ENCODE results near the gene NOL4L.

The NOL4L gene

DNA sequence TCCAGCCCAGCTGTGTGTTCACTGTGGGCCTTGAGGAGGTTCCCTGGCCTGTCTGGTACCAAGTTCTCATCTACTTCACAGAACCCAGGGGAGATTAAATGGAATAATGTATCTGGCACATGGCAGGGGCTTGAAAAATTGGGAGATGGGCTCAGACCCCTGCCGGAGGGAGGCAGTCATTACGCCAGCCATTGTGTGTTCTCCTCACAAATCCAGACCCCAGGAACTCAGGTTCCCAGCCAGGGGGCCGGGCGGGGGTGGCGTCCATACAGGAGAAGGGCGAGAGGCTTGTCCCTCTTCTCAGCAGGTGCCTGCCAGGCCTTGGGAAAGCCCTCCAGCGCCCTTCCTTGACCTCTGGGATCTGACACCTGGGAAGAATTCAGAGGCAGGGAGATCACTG lies 8.1 kb downstream of the NOL4L start:
- FAIRE-seq, result no peak
- DNase-seq (ENCODE audit: low spot score), result no peak

DNA sequence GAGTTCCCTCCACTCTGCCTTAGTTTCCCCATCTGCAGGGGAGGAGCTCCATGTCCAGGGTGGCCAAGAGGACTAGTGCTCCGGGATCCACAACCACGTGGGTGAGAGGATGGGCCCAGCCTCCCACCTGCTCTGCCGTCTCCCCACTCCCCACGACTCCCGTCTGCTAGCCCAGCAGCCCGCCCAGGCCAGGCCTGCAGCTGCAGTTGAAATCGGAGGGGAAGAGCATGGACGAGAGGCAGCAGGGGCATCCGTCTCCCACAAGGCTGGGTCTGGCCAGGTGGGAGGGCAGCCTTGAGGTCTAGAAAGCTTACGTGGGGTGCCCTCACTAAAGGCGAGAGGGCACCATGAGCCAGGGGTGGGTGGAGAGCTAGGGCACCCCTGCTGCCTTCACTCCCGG lies 8.6 kb downstream of the NOL4L start:
- DNase-seq (ENCODE audit: low spot score) (no peak), FAIRE-seq (no peak)

DNA sequence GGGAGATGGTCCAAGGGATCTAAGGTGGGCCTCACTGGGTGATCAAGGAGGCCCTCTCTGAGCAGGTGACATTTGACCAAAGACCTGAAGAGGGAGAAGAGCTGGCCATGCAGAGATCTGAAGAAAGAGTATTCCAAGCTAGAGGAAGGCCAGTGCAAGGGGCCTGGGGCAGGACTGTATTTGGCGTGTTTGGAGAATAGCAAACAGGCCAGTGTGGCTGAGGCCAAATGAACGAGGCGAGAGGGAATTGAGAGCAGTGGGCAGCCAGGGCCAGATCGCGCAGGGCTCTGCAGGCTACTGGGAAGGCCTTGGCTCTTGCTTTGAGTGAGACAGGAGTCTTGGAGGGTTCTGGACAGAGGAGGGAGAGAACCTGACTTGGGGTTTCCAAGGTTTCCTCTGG lies 9.3 kb downstream of the NOL4L start:
- DNase-seq (ENCODE audit: low spot score) (no peak), FAIRE-seq (no peak)

DNA sequence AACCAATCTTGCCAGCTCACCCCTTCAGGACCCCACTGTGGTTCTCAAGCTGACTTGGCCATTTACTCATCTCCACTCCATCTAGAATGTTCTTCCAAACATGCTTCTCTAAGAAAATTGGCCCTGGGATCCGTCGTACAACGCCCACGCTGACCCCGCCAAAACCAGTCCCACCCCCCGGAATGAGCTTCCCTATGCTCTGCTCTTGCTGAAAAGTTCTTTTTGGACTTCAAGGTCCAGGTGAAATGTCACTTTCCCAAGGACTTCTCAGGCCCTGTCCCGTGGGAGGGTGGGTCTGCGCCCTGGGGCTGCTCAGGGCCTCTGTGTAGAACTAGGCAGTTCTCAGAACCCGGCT lies 9.9 kb downstream of the NOL4L start:
- no peak for FAIRE-seq
- no peak for DNase-seq (ENCODE audit: low spot score)

- FAIRE-seq (peak; percentile 27), DNase-seq (ENCODE audit: low spot score) (peak; percentile 92)
These were observed 10.6 kb downstream of the NOL4L start for GRCh38 chr20:32574296-32575226.

DNA sequence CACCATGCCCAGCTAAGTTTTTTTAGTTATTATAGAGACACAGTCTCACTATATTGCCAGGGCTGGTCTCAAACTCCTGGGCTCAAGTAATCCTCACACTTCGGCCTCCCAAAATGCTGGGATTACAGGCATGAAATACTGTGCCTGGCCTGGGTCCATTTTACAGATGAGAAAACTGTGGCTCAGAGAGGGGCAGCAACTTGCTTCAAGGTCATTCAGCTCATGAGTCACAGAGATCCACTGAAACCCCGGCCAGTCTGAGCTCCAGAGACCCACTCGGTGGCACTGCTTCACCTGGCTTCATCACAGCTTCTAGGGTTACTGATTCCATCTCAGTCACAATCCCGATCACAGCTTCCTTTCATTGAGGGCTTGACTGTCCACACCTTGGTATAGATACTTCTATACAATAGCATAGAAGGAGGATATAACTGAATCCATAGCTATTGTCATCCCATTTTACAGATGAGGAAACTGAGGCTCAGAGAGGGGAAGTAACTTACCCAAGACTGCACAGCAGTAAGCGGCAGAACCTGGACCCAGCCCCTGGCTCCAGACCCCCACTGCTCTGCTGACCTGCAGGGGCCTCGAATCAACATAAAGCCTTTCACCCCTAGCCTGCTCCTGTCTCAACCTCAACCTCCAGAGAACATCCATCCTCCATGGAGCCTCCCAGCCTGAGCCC lies 11.8 kb downstream of the NOL4L start:
- DNase-seq (ENCODE audit: low spot score) (no peak), FAIRE-seq (no peak)

- DNase-seq (ENCODE audit: low spot score), result no peak
- FAIRE-seq, result no peak
These were observed 12.7 kb downstream of the NOL4L start for GRCh38 chr20:32572271-32572968.

GRCh38 chr20:32571566-32571965 lies 13.6 kb downstream of the NOL4L start:
- FAIRE-seq (no peak), DNase-seq (ENCODE audit: low spot score) (no peak)

DNA sequence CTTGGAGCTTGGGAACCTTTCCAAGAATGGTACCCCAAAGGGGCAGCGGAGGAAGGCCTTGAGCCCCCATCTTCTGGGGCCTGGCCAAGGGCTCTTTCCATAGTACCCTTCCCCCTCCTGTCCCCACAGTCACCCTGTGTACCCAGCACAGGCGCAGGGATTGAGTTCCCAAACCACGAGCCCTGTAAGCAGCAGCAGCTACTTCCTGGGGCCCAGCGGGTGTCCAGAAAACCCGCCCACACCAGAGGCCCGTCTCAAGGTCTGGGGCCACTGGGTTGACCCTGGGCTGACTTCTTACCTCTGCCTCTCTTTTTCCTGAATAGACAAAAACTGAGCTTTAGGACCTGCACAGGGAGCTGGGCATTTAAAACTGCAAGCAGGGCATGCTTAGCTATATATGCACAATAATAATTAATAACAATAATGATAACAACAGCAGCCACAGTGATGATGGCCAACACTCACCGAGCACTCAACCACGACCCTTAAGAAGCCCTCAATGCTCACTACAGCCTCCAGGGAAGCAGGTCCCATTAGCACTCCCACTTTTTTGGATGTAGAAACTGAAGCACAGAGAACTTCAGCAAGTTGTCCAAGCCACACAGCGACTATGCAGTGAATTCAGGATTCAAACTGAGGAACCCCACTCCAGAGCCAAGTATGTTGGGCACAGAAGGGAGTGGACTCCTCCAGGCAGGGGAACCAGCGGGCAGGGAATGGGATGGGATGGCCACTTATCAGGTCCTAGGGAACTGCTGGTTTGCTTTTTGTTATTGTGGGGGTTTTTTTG lies 14.5 kb downstream of the NOL4L start:
- FAIRE-seq (no peak), DNase-seq (ENCODE audit: low spot score) (no peak)

DNA sequence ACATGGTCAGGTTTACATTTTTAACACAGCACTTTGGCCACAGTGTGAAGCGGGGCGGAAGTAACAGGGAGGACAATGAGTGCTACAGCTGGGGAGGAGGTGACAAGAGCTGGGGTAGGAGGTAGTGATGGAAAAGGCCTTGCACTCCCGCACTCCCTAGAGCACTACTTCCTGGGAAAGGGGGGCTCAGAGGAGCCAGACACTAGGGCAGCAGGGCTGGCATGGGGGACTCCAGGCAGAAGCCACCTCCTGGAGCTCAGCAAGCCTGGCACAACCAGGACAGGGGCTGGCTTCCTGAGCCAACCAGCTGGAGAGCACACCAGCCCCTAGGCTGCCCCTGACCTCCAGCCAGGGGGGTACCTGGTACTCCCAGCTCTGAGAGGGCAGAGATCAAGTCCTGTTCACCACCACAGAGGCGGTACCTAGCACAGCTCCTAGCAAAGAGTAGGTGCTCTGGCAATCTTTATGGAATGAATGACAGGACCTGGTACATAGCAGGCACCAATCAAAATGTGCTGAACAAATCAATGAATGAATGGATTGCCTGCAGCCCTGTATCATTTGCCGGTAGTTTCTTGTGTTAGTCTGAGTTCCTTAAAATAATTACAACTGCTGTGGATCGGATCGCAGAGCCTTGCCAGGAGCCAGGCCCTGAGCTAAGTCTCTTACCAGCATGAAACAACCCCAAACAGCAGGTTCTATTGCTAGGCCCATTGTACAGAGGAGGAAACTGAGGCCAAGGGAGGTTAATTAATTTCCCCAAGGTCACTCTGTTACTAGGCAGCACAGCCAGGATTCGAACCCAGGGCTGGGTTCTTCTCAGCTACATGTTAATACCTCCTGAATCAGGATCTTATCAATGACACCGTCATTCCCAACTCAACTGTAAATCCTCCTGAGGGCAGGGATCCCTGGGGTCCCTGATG lies 15.5 kb downstream of the NOL4L start:
- FAIRE-seq (no peak), DNase-seq (ENCODE audit: low spot score) (no peak)

GRCh38 chr20:32569018-32569379 lies 16.1 kb downstream of the NOL4L start:
- no peak for FAIRE-seq
- no peak for DNase-seq (ENCODE audit: low spot score)

GRCh38 chr20:32567384-32568178 lies 17.6 kb downstream of the NOL4L start:
- DNase-seq (ENCODE audit: low spot score), result no peak
- peak; percentile 96 for FAIRE-seq

DNA sequence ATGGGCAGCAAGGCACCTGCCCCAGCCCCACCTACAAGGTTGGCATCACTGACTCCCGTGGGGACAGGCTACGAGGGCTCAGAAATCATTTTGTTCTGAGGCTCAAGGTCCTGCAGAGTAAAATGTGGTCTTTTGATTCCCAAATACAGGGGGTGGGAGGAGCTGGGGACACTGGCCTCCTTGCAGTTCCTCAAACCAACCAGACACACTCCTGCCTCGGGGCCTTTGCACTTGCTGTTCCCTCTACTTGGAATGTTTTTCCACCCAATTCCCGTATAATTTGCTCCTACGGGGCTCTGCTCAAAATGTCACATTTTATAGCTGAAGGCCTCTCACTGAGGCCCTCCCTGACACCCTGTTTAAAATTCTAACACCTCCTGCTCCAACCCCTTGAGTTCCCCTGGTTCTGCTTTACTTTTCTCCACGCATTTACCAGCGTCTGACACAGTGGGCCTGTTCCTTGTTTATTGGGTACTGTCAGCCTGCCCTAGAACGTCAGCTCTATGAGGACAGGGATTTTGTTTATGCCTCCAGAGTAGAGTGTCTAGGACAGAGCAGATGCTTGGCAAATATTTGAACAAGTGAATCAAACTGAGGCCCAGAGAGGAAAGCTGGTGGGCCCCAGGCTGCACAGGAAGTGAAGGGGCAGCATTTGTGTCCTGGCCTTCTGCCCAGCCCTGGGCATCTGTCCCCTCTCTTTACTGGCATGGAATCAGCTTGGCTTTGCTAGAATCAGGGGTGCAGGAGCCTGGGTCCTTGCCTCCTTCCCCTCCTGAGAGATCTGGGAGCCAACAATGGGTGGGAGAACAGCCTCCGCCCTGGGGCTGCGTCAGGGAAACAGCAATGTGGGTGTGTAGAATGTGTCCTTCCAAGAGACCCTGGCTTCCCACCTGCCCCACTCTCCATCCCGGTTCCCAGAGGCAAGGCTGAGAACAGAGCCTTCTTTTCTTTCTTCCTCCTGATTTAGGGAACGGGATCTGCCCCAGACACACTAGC lies 18.5 kb downstream of the NOL4L start:
- FAIRE-seq, result no peak
- DNase-seq (ENCODE audit: low spot score), result no peak

GRCh38 chr20:32565735-32566032 lies 19.4 kb downstream of the NOL4L start:
- FAIRE-seq (no peak), DNase-seq (ENCODE audit: low spot score) (no peak)

DNA sequence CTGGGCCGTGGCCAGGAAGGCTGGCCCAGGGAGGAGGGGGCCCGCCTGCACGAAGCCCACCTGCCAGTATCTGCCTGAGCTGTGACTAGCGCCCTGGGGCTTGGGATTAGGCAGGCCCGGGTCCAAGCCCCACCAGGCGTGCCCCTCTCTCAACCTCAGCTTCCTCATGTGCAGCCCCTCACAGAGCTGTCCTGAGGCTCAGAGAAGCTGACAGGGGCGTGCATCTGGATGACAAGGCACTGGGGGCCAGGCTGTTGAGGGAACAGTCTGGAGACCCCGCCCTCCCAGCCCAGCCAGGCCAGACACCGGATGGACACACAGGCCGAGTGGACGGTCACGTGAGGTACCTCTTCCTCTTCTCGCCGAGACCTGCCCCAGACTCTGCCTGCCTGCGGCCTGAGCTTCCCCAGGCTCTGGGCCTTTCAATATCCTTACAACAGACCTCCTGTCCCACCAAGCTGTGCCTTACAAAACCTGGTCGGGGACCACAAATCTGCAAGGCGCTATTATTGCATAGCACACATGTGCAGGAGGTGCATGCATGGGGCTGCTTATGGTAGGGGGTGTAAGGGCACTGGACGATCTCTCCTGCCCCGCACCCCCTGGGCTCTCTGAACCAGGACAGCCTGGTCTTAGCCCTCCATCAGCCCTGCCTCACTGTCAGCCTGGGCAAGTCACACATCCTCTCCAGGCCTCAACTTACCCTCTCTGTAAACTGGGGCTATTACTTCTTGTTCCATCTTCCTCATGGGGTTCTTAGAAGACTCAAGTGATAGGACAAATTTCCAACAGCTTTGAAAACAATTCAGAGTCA lies 20.0 kb downstream of the NOL4L start:
- FAIRE-seq (no peak), DNase-seq (ENCODE audit: low spot score) (no peak)

- DNase-seq (ENCODE audit: low spot score) (no peak), FAIRE-seq (no peak)
These were observed 20.7 kb downstream of the NOL4L start for GRCh38 chr20:32564440-32564839.

Measured in urothelium cell line (cell line).